ENCODE measurements around the gene PALLD. TPM values are rescaled to one million over a fixed set of nuclear protein-coding genes. Genes with fewer than 3 reads are reported as not detected.

Gene PALLD
- total RNA-seq, 1 donor from 2014 or later = 179 TPM

DNA sequence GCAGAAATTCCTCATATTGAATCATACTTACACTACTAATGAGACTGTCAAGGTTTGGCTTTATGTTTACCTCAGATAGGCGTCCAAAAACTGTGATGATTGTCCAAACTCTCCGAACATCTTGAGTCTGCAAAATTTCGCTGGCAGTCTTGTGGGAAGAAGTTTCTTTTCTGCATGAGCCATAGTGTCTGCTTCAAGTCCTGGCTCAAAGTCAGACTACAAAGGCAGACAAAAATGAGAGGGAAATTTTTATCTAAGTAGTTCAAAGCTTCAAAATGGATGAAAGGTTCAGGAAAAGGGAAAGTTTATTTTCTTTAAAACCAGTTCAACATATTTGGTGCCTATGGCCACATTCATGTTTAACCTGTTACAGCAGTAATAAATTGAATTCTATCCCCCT is 40.7 kb downstream of the PALLD start:
- no peak overlapping the region for H3K27ac ChIP-seq
- H3K36me3 ChIP-seq = no peaks in the 10 kb centered on the region
- intact Hi-C loops (cut with DNase I) = no loop called here
- H3K4me1 ChIP-seq = no peaks in the 10 kb centered on the region
- no peaks in the 10 kb centered on the region for H3K9me3 ChIP-seq
- H3K4me3 ChIP-seq = no peak overlapping the region
- ATAC-seq (no peak), DNase-seq (no peak)
- no peaks in the 10 kb centered on the region for H3K27me3 ChIP-seq
- TF ChIP-seq, protein P1, sequence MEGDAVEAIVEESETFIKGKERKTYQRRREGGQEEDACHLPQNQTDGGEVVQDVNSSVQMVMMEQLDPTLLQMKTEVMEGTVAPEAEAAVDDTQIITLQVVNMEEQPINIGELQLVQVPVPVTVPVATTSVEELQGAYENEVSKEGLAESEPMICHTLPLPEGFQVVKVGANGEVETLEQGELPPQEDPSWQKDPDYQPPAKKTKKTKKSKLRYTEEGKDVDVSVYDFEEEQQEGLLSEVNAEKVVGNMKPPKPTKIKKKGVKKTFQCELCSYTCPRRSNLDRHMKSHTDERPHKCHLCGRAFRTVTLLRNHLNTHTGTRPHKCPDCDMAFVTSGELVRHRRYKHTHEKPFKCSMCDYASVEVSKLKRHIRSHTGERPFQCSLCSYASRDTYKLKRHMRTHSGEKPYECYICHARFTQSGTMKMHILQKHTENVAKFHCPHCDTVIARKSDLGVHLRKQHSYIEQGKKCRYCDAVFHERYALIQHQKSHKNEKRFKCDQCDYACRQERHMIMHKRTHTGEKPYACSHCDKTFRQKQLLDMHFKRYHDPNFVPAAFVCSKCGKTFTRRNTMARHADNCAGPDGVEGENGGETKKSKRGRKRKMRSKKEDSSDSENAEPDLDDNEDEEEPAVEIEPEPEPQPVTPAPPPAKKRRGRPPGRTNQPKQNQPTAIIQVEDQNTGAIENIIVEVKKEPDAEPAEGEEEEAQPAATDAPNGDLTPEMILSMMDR (IDR thresholded peaks at IDR 0.05) = no peak

DNA sequence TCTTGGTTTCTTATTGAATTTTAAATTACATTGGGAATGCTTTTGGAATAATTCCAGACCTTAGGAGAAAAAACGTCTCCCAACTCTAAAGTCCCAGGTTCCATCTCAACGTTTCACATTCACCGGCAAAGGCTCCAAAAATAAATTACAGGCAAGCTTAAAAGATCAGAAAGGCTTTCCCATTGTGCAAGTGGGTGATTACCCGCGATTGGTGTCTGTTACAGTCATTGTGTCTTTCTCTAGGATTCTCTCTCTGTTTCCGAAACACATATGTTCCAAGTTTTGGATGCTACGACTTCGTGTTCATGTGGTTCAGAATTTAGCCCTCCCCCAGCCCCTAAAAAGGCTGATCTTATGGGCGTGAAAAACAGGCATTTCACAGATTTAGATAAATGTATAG is 41.8 kb downstream of the PALLD start:
- H3K36me3 ChIP-seq = no peaks in the 10 kb centered on the region
- H3K27me3 ChIP-seq = no peaks in the 10 kb centered on the region
- H3K4me3 ChIP-seq = no peak overlapping the region
- intact Hi-C loops (cut with DNase I) = no loop called here
- no peak for DNase-seq
- H3K4me1 ChIP-seq = no peaks in the 10 kb centered on the region
- H3K27ac ChIP-seq = no peak overlapping the region
- TF ChIP-seq, protein P1 (IDR thresholded peaks at IDR 0.05) = no peak
- no peaks in the 10 kb centered on the region for H3K9me3 ChIP-seq
- no peak for ATAC-seq

DNA sequence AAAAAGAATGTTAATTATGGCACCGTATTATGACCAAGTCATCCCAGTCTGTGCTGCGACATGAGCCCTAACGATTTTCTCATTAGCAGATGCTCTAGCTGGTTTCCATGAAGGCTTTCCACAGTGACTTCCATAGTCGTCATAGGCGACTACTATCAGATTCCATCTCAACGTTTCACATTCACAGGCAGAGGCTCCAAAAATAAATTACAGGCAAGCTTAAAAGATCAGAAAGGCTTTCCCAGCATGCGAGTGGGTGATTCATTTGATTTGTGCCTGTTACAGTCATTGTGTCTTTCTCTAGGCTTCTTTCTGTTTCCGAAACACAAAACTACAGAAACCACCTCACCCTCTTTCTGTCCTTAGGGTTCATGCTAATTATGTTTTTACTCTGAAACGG is 43.2 kb downstream of the PALLD start:
- Histone ChIP-seq H3K4me3 (no peak overlapping the region), H3K27ac (no peak overlapping the region), H3K4me1 (no peaks in the 10 kb centered on the region), H3K9me3 (no peaks in the 10 kb centered on the region), H3K27me3 (no peaks in the 10 kb centered on the region), H3K36me3 (no peaks in the 10 kb centered on the region)
- intact Hi-C loops (cut with DNase I) = no loop called here
- ATAC-seq = no peak
- TF ChIP-seq, protein P1 (IDR thresholded peaks at IDR 0.05) = no peak
- DNase-seq = no peak

DNA sequence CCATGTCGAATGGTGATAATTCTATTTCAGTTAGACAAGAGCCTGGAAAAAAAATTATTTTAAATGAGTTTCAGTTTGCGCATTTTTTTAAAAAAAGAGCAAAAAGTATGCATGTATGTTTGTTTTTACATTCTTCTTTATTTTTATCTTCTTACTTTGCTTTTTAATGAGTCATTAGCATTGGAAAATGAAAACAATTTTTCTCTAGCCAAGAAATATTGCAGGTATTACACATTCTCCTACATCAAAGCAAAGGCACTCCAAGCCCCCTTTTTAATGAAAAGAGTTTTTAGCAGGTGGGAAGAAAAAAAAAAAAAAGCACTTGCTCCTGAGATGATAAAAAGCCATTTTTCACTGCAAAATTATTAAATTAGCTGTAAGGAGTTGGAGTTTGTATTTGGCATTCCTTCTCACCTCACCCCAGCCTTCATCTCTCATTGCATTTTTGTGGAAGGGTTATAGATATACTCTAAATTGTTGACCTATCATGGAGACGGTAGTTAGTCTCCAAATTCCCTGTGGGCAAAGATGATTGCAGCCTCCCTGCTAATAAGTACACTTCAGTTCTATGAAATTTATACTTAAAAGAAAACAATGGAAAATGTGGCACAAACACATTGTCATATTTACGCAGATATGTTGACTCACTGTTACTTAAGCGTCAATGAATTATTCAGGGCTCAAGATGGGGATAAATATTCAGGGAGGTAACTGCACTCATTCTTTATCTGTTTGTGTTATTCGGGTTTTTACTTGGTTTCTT is 43.8 kb downstream of the PALLD start:
- DNase-seq = no peak
- Histone ChIP-seq H3K9me3 (no peaks in the 10 kb centered on the region), H3K4me1 (no peaks in the 10 kb centered on the region), H3K36me3 (no peaks in the 10 kb centered on the region), H3K27me3 (no peaks in the 10 kb centered on the region), H3K4me3 (no peak overlapping the region), H3K27ac (no peak overlapping the region)
- intact Hi-C loops (cut with DNase I) = no loop called here
- ATAC-seq = no peak
- TF ChIP-seq, protein P1 (IDR thresholded peaks at IDR 0.05) = no peak

DNA sequence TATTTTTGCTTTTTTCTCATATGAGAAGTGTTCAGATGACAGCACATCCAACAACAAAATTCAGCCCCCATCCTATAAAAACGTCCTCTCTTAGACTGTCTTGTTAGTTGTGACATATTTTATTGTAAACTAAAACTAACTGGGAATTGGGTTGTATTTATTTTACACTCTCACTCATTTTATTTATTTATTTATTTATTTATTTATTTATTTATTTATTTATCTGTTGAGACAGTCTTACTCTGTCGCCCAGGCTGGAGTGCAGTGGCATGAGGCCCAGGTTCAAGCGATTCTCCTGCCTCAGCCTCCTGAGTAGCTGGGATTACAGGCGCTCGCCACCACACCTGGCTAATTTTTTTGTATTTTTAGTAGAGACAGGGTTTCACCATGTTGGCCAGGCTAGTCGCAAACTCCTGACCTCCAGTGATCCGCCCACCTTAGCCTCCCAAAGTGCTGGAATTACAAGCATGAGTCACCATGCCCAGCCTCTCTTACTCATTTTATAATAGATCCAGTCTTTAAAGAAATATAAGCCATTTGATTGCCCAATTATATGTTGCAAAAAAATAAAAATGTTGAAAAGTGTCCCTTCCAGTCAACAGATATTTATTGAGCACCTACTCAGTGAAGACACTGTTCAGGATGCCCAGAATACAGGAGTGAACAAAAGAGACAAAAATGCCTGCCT is 44.6 kb downstream of the PALLD start:
- no peaks in the 10 kb centered on the region for H3K36me3 ChIP-seq
- H3K9me3 ChIP-seq = no peaks in the 10 kb centered on the region
- DNase-seq (no peak), ATAC-seq (no peak)
- TF ChIP-seq, protein P1 (IDR thresholded peaks at IDR 0.05) = no peak
- H3K4me3 ChIP-seq = no peak overlapping the region
- H3K27ac ChIP-seq = no peak overlapping the region
- intact Hi-C loops (cut with DNase I) = no loop called here
- H3K4me1 ChIP-seq = no peaks in the 10 kb centered on the region
- H3K27me3 ChIP-seq = no peaks in the 10 kb centered on the region

All from upper lobe of right lung (tissue), 1 donor.